ENCODE results near the gene TNFAIP8.

TNFAIP8 gene

DNA sequence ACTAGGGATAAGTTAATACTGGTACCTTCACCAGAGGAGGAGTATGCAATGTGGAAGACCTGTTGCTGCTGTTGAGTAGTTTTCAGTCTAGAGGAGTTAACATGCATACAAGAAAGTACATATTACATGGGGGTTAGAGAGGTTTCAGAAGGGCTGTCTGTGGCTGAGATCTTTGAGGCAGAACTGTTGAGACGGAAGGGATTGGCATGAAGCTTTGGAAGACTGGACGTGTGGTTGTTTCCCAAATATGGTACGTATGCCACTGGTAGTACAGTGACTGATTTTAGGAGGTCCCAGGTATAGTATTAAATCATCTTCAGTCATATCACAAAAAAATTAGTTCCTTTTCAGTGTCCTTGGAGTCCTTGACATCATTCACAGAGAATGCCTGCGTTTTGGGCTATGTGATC, 17.6 kb downstream of the TNFAIP8 start:
- DNase-seq = no peak

GRCh38 chr5:119374901-119375300, 19.1 kb downstream of the TNFAIP8 start:
- no peak for DNase-seq

DNA sequence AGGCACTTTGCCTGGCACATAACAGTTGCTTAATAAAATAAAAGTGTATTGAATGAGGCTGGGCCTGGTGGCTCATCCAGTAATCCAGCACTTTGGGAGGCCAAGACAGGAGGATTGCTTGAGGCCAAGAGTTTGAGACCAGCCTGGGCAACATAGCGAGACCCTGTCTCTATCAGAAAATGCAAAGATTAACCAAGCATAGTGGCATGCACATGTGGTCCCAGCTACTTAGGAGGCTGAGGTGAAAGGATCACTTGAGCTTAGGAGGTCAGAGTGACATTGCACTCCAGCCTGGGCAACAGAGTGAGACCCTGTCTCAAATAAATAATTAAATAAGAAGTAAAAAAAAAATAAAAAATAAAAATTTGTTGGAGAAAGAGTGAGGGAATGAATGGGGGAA, 21.2 kb downstream of the TNFAIP8 start:
- no peak for DNase-seq

DNA sequence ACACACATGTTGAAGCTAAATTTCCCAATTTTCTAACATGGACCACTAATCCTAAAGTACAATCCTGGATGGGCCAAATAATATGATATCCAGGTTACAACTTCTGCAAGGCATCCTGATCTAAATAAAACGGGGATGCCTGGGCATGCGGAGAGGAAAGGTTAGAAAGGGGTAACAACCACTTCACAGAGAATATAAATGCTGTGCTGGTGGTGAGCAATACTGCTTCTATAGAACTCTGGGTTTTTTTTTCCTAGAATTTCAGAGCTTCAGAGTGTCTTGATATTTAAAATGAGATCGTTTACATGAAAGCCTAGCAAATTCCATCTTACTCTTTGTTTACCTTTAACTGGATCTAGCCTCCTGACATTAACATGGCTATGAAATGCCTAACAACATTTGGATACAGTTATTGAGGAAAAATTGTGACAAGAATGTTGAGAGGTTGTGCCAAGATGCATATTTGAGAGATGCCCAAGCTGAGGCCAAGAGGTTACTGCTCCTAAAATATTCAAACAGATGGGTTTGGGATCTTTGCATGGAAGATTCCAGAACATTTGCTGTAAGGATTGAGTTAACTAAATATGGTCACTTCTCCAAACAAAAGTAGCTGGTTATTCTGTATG, 22.4 kb downstream of the TNFAIP8 start:
- no peak for DNase-seq

DNA sequence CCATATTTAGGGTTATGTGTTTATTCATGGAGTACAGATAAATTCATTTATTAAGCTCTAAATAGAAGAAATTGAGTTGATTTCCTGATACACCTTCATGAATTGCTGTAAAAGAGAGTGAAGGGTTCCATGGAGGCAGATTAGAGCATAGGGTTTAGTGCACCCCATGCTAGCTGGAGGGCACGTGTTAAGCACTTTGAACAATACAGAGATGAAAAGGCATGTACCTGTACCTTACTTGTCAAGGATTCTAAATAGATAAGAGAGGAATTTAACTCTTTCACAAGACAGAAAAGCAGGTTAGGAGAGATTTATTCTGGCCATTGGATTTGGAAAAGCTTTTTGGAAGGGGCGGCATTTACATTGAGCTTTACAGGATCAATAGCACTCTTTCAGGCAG, 23.3 kb downstream of the TNFAIP8 start:
- DNase-seq = no peak

- no peak for DNase-seq
Measured at GRCh38 chr5:119379942-119380547, 24.2 kb downstream of the TNFAIP8 start.

- DNase-seq = no peak
Measured at GRCh38 chr5:119382169-119382568, 26.4 kb downstream of the TNFAIP8 start.

GRCh38 chr5:119383008-119383407, 27.2 kb downstream of the TNFAIP8 start:
- DNase-seq = no peak

GRCh38 chr5:119385136-119385535, 29.3 kb downstream of the TNFAIP8 start:
- DNase-seq = no peak

DNA sequence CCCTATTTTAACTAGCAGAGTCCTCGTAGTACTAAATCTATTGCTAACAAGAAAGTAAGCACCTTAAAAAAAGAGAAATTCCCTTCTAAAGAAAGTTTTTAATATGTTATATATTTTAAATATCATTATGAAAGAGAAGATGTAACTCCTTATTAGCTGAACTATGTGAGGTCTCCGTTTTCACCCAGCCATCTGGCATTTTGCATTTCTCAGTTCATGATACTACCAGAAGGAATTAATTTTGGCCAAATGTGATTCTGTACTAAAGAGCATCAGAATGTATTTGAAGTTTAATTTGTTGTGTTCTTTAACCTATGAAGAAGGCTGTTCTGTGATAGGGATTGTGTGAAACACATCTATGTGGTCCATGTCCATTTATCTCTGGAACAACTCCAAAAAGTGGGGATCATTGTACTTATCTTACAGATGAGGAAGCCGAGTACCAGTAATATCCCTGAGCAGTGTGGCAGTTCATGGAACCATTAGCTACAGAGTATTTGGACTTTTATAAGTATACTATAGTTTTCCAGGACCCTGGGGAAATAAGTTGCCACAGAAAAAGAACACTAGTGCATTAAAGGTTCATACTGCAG, 29.8 kb downstream of the TNFAIP8 start:
- no peak for DNase-seq

GRCh38 chr5:119386596-119387344, 31.0 kb downstream of the TNFAIP8 start:
- no peak for DNase-seq

DNA sequence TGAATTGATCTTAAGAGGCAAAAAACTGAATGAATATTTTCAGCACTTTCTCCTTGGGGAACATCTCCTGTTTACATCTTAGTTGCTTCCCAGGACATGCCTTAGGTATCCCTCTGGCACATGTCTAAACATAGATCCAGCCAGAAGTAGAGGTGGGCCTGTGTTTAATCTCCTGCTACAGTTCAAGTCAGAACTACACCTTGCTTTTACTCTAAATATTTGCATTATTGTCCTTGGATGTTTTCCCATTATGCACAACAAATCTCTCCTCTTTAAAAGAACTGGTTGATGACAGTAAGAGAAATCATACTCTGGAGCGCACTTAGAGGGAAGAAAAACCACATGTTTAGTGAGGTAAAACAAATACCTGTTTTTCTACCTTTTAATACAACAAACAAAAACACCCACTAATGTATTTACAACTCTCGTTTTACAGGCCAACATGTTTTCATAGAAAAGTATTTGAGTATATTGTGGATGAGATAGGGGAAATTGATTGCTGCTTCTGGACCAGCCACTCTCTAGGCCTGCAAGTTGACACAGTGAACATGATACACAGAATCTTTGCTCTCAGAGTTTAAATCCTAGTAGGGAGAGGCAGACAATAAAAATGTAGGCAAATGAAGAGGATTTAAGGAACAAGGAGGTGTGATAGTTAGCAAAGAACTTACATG, 32.3 kb downstream of the TNFAIP8 start:
- DNase-seq = no peak

- DNase-seq = no peak
Measured at GRCh38 chr5:119388619-119389190, 32.9 kb downstream of the TNFAIP8 start.

DNA sequence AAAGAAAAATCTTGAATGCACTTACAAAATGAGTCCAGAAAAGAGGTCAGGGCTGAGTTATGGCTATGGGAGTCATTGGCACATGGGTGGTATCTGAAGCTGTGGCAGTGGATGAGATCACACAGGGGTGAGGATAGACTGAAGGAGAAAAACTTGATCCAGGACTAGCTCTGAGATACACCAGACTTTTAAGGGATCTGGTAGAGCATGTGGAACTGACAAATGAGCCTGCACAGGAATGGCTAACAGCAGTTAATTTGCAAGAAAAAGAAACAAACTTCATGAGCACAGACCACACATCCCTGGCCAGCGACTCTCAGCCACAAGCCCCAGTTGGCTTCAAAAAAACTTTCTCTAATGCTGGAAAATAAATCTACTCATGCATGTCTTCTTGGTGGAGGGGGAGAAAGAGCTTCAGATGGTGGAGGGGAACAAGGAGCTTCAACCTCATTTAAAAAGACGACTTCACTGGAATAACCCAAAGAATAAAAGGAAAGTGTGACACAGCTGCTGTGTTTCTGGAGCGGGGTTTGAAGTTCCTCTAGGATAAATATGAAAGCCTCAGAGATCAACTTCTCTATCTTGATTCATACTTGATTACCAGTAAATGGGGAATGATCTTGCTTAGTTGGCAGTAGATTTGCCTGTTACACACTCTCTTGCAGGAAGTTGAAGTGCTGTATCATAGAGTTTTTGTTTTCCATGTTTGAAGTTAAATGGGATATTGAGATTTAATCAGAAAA, 33.6 kb downstream of the TNFAIP8 start:
- no peak for DNase-seq

DNA sequence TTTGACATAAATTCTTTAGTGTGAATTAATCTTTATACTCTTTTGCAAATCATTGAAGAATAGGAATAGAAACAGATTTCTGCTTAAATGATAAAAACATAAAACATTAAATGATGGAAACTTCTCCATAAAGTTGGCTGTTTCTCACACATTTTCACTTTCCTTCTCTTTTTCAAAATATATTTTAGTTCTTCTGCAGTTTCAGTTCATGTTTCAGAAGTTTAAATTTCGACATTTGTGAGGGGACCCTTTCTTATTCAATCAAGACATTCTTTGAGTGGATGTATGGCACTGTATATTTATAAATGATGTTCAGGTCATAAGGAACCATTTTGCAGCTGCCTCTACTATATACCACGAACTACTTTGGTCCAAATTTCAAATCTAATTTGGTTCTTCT, 34.6 kb downstream of the TNFAIP8 start:
- DNase-seq = no peak

- DNase-seq = no peak
Measured at GRCh38 chr5:119393201-119393691, 37.4 kb downstream of the TNFAIP8 start.

- no peak for DNase-seq
Measured at GRCh38 chr5:119393746-119394145, 37.9 kb downstream of the TNFAIP8 start.

DNA sequence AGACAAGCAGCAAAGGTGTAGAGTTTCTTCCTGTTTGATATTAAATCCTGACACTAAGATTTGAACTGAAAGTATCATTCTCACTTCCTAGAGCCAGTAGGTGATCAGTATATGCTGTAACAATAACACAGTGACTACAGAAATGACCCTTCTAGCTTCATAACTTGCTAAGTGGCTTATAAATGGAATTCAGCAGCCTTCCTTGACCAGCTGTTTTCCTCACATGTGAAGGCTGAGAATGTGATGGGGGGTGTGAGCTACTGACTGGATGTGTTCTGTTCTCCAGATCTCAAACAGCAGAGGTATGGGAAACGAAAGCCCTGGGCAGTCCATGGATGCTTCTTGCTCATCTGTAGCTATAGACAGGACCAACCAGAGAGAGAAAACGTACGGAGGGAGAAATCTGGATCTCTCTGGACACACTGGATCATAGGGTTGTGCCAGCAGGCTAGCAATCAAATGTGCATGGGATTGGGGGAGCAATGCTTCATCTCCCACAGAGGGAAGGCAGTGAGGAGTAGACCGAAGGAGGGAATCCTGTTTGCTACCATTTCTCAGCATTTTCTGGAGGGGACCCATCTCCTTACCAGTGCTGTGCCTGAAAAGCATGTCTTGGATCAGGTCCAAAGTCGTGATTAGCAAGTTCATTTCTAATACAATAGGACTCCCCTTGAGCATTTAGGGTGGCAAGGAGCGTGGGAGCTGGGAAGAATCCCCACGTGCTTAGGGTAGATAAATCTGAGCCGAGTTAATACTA, 39.4 kb downstream of the TNFAIP8 start:
- DNase-seq = no peak

GRCh38 chr5:119396030-119396664, 40.3 kb downstream of the TNFAIP8 start:
- no peak for DNase-seq

- DNase-seq = no peak
Measured at GRCh38 chr5:119397518-119398380, 41.9 kb downstream of the TNFAIP8 start.
